Activated CD4-positive, alpha-beta T cell treated with anti-CD3 and anti-CD28 coated beads, Interleukin-2, amount 50 U/mL, for 1 hour (primary cell): ENCODE measurements around the gene ITPRIPL1.

ENCODE experiments used
- DNase-seq: peaks from one replicate; pipeline ENCODE4 v3.0.0-alpha.2; 2020

ITPRIPL1 gene

DNA sequence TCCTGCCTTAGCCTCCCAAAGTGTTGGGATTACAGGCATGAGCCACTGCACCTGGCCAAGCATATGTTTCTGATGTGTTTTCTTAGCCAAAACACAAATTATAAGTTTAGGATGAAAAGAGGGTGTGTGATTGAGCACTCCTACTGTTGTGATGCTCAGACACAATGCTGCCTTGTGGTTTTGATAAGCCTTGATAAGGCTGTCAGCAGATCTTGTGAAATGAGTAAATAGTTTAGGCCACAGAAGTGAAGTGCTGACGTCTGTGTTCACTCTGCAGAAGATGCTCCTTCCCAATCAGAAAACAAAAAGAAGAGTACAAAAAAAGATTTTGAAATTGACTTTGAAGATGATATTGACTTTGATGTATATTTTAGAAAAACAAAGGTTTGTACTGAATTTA lies 34.7 kb downstream of the ITPRIPL1 start:
- DNase-seq = no peak

DNA sequence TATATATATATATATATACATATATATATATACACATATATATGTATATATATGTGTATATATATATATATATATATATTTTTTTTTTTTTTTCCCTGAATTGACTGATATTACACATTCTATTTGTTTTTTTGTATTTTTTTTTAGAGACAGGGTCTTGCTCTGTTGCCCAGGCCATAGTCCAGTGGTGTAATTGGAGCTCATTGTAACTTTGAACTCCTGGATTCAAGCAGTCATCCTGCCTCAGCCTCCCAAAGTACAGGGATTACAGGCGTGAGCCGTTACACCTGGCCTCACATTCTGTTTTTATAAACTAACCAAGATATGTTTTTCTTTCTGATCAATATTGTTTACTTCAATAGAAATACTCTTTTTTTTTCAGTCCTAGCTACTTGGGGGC lies 36.6 kb downstream of the ITPRIPL1 start:
- DNase-seq = no peak

DNA sequence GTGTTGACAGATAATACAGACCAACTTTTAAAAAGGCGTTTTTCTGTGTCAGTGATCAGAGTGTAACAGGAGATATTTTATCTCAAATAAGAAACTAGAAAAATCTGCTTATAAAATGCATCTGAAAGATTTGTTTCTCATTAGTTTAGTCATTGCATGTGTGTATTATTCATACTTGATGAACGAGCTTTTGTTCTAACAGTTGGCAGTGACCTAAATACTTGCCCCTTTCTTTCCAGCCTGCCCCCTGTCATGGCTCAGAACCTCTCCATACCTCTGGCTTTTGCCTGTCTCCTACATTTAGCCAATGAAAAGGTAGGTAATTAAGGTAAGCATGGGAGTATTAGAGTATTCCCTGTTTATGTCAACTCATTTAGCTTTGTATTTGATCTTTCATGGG lies 44.1 kb downstream of the ITPRIPL1 start:
- no peak for DNase-seq

- no peak for DNase-seq
These were observed 49.3 kb downstream of the ITPRIPL1 start for GRCh38 chr2:96374211-96374951.
